ENCODE results near the gene BRWD1.

Gene BRWD1

GRCh38 chr21:39197448-39198233 lies 115.8 kb downstream of the BRWD1 start:
- DNase-seq (ENCODE audit: low read depth in 2 of 2), result no peak

- DNase-seq (ENCODE audit: low read depth in 2 of 2), result no peak
These were observed 116.6 kb downstream of the BRWD1 start for GRCh38 chr21:39196838-39197237.

- DNase-seq (ENCODE audit: low read depth in 2 of 2), result no peak
These were observed 117.1 kb downstream of the BRWD1 start for GRCh38 chr21:39196310-39196709.

GRCh38 chr21:39193380-39193779 lies 120.1 kb downstream of the BRWD1 start:
- DNase-seq (ENCODE audit: low read depth in 2 of 2), result no peak

GRCh38 chr21:39189857-39190604 lies 123.4 kb downstream of the BRWD1 start:
- no peak for DNase-seq (ENCODE audit: low read depth in 2 of 2)

GRCh38 chr21:39188521-39189139 lies 124.8 kb downstream of the BRWD1 start:
- no peak for DNase-seq (ENCODE audit: low read depth in 2 of 2)

- DNase-seq (ENCODE audit: low read depth in 2 of 2), result no peak
These were observed 126.3 kb downstream of the BRWD1 start for GRCh38 chr21:39187141-39187540.

GRCh38 chr21:39186676-39187075 lies 126.8 kb downstream of the BRWD1 start:
- no peak for DNase-seq (ENCODE audit: low read depth in 2 of 2)

GRCh38 chr21:39185157-39185556 lies 128.3 kb downstream of the BRWD1 start:
- no peak for DNase-seq (ENCODE audit: low read depth in 2 of 2)

- no peak for DNase-seq (ENCODE audit: low read depth in 2 of 2)
These were observed 129.1 kb downstream of the BRWD1 start for GRCh38 chr21:39184050-39184980.

- peak; percentile 82 to 89 for DNase-seq (ENCODE audit: low read depth in 2 of 2)
These were observed 130.0 kb downstream of the BRWD1 start, which contains the start of gene PSMG1 for GRCh38 chr21:39183272-39184049. Gene PSMG1, minus strand, starts transcription at chr21:39183451. Its CDS starts 66 bp downstream, at chr21:39183385.

- DNase-seq (ENCODE audit: low read depth in 2 of 2), result no peak
These were observed 130.8 kb downstream of the BRWD1 start for GRCh38 chr21:39182484-39183271.

- no peak for DNase-seq (ENCODE audit: low read depth in 2 of 2)
These were observed 131.4 kb downstream of the BRWD1 start for GRCh38 chr21:39182016-39182415.

GRCh38 chr21:39181205-39181818 lies 132.1 kb downstream of the BRWD1 start:
- DNase-seq (ENCODE audit: low read depth in 2 of 2), result no peak

GRCh38 chr21:39180429-39181019 lies 132.9 kb downstream of the BRWD1 start:
- DNase-seq (ENCODE audit: low read depth in 2 of 2), result no peak

- DNase-seq (ENCODE audit: low read depth in 2 of 2), result no peak
These were observed 135.0 kb downstream of the BRWD1 start for GRCh38 chr21:39178421-39178820.

GRCh38 chr21:39176271-39176709 lies 137.1 kb downstream of the BRWD1 start:
- no peak for DNase-seq (ENCODE audit: low read depth in 2 of 2)

GRCh38 chr21:39175665-39176064 lies 137.8 kb downstream of the BRWD1 start:
- DNase-seq (ENCODE audit: low read depth in 2 of 2), result no peak

- DNase-seq (ENCODE audit: low read depth in 2 of 2), result no peak
These were observed 138.3 kb downstream of the BRWD1 start for GRCh38 chr21:39175154-39175553.
